HG03097 (cell line): ENCODE data around the gene NDUFS7.

Source experiments
- ATAC-seq: cut with Tn5 transposase; IDR thresholded peaks from one replicate; pipeline ENCODE4 v1.9.1; 2021; ENCODE audit not compliant: unreplicated experiment, low FRiP score

Gene NDUFS7

DNA sequence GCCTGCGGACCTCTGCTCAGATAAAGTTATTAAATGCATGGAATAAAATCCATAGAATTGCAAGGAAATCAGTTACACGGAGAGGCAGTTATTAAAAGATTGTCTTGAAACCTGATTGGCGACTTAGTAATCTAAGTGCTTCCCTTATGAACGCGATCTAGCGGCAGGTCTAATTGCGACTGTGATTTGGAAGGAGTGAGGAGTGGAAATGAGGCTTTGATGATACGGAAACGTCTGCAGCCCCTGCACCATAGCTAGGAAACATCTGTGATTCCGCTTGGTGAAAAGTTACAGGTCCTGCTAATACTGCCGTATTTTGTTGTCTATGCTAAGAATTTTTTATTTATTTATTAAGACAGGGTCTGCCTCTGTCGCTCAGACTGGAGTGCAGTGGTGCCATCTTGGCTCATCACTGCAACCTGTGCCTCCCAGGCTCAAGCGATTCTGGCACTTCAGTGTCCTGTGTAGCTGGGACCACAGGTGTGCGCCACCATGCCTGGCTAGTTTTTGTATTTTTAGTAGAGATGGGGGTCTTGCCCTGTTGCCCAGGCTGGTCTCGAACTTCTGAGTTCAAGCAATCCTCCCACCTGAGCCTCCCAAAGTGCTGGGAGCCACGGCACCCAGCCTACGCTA is 887 bp downstream of the NDUFS7 start:
- no peak for ATAC-seq

- no peak for ATAC-seq
Observed at GRCh38 chr19:1385816-1386215, 2.1 kb downstream of the NDUFS7 start.

- no peak for ATAC-seq
Observed at GRCh38 chr19:1386945-1387683, 3.4 kb downstream of the NDUFS7 start.

- ATAC-seq, result no peak
Observed at GRCh38 chr19:1387684-1388636, 4.3 kb downstream of the NDUFS7 start.

DNA sequence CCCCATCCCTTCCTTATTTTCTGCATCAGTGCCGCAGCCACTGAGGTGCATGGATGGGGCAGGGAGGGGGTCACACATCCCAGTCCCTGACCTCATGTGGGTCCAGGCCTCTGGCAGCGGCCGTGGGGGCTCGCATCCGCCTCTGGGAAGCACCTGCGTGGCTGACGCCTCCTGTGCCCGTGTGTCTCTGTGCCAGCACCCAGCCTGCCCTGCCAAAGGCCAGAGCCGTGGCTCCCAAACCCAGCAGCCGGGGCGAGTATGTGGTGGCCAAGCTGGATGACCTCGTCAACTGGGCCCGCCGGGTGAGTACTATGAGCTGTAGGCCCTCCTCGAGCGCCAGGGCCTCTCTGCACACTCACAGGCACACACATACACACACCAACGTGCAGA is 4.9 kb downstream of the NDUFS7 start:
- ATAC-seq, result no peak

GRCh38 chr19:1389033-1389940 is 5.6 kb downstream of the NDUFS7 start:
- ATAC-seq, result no peak

- no peak for ATAC-seq
Observed at GRCh38 chr19:1390890-1391423, 7.2 kb downstream of the NDUFS7 start.

DNA sequence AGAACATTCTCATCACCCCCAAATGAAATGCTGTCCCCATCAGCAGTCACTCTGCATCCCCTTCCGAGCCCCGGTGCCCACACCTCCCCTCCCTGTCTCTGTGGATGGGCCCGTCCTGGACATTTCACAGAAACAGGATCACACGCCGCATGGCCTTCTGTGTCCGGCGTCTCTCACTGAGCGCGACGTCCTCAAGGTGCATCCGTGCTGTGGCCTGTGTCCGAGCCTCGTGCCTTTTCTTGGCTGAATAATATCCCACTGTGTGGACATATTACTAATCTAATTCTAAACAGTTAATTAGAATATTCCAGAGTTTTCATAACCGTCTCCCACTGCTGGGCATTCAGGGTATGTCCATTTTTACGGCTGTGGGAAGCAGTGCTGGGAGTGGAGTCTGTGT is 8.7 kb downstream of the NDUFS7 start:
- no peak for ATAC-seq

DNA sequence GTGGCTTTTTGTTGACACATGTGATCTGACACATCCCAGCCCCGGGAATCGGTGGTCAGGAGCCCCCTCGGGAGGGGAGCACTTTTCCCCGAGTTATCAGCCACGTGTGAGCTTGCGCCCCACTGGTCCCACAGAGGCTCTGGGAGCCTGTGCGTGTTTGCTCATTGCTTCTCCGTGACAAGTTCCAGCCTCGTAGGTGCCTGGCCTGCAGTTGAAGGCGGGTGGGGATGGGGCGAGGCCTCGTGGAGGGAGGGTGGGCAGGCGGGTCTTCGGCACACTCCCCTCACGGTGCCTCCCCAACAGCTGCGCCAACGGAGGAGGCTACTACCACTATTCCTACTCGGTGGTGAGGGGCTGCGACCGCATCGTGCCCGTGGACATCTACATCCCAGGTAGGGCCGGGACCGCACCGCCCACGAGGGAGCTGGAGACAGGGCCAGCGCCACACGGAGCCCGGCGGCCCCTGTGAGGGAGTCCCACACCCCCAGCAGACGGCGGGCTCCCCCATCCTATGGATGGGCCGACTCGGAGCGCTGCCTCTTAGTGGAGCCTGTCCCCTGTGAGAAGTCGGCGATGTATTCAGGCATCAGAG is 9.3 kb downstream of the NDUFS7 start:
- ATAC-seq, result no peak

- ATAC-seq, result no peak
Observed at GRCh38 chr19:1393841-1394240, 10.1 kb downstream of the NDUFS7 start.

DNA sequence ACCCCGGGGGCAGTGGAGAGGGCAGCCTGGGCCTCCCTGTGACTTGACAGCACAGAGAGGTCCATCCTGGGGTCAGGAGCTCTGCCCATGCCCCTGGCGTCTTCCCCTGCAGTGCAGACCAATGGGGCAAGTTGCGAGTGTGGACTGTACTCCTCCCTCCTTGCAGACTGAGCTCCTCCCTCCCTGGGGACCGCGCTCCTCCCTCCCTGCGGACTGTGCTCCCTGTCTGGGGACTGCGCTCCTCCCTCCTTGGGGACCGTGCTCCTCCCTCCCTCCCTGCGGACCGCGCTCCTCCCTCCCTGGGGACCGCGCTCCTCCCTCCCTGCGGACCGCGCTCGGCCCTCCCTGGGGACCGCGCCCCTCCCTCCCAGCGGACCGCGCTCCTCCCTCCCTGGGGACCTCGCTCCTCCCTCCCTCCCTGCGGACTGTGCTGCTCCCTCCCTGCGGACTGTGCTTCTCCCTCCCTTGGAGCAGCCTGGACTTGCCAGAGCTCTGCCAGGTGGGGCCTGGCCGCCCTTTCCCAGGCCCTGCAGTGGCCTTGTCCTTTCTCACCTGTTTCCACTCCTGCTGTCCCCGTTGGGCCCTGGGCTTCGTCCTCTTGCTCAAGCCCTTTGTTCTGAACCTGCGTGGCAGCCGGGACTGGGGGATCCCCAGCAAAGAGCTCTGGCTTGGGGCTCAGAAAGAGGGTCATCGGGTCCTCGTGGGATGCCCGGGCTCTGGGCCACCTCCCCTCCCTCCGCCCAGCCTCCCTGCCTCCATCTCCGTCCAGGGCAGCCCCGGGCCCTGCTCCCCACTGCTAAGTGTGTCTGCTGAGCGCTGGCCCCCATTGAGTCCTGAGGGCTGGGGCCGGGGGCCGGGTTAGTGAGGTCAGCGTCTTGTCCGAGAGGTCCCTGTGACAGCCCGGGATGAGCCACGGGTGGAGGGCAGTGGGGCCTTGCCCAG is 10.8 kb downstream of the NDUFS7 start:
- ATAC-seq, result no peak

DNA sequence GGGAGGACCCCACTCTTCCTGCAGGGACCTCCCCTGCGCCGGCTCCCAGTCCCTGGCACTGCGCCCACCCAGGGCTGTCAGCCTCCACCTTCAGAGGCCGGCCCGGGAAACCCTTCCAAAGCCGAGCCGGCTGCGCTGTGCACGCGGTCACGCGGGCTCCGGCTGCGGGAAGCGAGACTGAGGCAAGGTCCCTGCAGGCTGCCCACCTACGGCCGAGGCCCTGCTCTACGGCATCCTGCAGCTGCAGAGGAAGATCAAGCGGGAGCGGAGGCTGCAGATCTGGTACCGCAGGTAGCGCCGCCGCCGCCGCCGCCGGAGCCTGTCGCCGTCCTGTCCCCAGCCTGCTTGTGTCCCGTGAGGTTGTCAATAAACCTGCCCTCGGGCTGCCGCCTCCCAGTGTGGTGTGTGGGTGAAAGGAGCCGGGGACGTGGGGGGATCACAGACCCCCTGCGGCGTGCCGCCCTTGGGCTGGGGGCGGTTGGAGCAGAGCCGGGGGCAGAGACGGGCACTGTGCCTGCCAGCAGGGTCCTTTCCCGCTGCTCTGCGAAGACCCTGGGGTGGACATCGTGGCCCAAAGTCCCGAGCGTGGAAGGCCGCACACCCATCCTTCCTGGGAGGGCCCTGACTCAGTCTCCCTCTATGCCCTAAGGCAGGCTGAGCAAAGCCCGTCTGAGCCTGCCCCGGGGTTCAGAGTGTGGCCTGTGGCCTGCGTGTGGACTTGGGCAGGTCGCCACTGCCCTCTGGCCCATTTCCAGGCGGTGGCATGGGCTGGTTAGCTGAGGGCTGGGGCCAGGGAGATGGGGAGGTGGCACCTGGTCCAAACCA is 11.7 kb downstream of the NDUFS7 start:
- no peak for ATAC-seq

DNA sequence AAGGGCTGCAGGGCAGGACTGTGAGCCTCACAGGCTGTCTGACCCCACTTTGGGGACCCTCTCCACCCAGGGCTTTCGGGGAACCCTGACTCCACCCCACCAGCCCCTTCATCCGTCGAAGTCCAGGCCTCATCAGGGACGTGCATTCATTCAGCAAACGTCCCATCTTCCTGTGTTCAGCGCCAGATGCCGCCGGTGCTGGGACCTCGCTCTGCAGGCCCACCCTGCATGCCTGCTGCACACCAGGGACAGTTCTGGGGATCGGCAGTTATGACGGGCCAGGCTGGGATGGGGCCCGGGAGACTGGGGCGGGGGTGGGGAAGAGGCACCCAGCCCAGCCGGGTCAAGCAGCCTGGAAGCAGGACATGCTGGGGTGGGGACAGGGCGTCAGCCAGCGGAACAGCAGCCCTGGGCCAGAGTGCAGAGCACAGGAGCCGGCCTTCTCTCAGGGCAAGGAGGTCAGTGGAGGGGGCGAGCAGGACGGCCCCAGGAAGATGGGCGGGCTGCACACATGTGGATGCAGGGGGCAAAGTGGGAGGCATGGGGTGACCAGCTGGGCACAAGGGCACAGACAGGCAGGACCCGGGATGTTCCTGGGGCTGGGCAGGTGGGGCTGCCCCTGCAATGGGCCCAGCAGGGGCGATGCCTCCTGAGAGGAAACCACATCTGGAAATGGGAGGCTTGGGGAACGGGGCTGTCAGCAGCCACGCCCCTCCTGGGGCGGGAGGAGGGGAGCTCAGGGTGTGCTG is 12.5 kb downstream of the NDUFS7 start:
- no peak for ATAC-seq

DNA sequence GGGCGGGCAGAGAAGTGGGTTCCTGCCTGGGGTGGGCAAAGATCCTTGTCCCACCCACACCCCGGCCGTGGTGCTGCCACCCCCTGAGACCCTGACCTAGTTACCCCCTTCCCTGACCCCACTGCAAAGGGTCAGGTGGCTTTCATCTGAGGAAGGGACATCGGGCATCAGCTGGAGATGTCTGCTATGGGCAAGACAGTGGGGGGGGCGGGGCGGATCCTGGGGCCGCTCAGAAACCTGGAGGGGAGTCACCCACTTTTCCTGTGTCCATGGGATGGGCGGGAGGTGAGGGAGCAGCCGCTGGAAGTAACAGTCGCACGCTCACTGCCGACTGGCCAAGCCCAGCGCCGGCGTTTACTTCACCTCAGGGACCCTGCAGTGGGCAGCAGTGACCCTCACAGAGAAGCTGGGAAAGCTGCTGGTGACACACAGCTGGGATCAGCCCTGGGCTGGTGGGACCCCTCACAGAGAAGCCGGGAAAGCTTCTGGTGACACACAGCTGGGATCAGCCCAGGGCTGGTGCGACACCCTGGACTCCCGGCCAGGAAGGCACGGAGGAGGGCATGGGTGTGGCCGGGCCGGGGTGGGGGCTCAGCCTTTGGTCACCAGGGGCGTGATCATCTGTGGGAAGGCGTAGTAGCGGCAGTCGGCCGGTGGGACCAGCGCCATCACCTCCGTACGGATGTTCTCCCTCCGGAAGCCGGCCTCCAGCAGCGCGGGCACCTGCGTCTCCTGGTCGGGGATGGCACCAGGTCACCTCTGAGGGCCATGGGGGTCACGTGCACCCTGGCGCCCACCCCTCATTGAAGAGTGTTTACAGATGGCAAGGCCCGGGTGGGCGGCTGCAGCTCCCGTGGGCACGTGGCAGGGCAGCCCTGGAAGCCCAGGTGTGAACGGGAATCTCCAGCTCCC is 13.3 kb downstream of the NDUFS7 start:
- ATAC-seq, result no peak

DNA sequence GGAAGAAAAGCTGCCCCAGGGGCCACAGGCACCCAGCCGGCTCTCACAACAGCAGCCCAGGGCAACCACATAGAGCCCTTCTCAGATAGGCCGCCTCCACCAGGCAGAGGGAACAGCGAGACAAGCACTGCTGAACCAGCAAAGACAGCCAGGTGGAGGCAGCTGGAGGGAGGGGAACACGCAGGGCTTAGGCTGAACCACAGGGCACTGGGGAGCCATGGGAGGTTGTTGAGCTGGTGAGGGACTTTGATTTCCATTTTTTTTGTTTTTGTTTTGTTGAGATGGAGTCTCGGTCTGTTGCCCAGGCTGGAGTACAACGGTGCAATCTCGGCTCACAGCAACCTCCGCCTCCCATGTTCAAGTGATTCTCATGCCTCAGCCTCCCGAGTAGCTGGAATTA is 14.1 kb downstream of the NDUFS7 start:
- no peak for ATAC-seq

- no peak for ATAC-seq
Observed at GRCh38 chr19:1399079-1399478, 15.4 kb downstream of the NDUFS7 start.
